Measurements from ENCODE around the gene CAPZA2.

The CAPZA2 gene

DNA sequence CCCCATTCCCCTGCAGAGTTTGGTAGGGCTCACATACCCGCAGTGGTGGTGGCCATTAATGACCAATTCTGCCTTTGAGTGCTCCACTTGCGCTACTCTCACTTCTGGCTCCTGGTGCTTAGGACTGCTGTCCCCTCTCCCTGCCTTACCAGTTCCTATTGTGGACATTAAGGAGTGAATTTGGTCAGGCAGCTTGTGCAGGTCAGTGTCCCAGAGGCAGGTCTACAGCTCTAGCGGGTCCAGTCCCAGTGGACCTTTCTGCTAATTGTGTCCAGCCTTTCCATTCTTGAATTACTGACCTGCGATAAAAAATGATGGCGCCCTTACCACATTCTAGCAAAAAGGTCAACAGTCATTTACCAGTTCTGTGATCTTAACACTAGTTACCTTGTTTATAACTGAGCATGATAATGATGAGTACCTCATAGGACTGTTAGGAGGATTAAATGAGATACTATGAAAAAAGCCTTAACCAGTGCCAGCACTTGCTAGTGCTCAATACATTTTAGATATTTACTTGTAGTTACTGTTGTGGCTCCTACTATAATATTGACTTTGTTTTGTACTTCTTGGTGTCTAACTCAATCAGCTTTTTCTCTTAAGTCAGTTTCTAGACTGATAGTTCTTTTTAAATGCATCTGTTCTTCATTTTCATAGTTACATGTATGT, 105.0 kb downstream of the CAPZA2 start:
- no peak for DNase-seq (ENCODE audit: low spot score)
- Histone ChIP-seq H2AK5ac (ENCODE audit: low read depth, low read length) (no peak overlapping the region), H3K4ac (ENCODE audit: low read length) (no peak overlapping the region), H3K4me1 (ENCODE audit: control insufficient read depth in 2 of 2, insufficient read depth in 1 of 2, low read depth in 1 of 2, low read length in 2 of 2) (peaks cover 1 to 5% of the 10 kb centered on the region in 2 donors), H3K36me3 (replicated peaks in 1 of 2; ENCODE audit: control insufficient read depth in 2 of 2, insufficient read depth in 2 of 2, low read length in 2 of 2) (no peaks in the 10 kb centered on the region), H3K18ac (ENCODE audit: low read length) (no peak overlapping the region), H3K4me2 (ENCODE audit: insufficient read depth, low read length, poor library complexity, severe bottlenecking) (no peak overlapping the region), H3K14ac (ENCODE audit: low read length) (no peak overlapping the region), H4K8ac (ENCODE audit: low read depth, low read length) (no peak overlapping the region), H2BK12ac (ENCODE audit: low read length) (no peak overlapping the region), H3K4me3 (ENCODE audit: low read length in 2 of 2) (no peak overlapping the region), H3K9me3 (replicated peaks in 1 of 2; ENCODE audit: control insufficient read depth in 2 of 2, insufficient read depth in 1 of 2, low read depth in 1 of 2, low read length in 2 of 2) (no peaks in the 10 kb centered on the region), H3K23ac (ENCODE audit: low read depth, low read length, poor library complexity) (no peak overlapping the region), H3K27ac (replicated peaks; ENCODE audit: low read length) (no peak overlapping the region), H3K79me1 (ENCODE audit: low read depth, low read length) (no peaks in the 10 kb centered on the region), H2BK15ac (ENCODE audit: low read length) (no peak overlapping the region), H2BK120ac (ENCODE audit: low read depth, low read length) (no peak overlapping the region), H2BK5ac (ENCODE audit: low read length) (no peak overlapping the region), H3K9ac (ENCODE audit: low read depth, low read length, poor library complexity) (no peak overlapping the region), H3K27me3 (ENCODE audit: control insufficient read depth in 3 of 3, insufficient read depth in 3 of 3, low read depth in 1 of 3, low read length in 3 of 3) (no peaks in the 10 kb centered on the region), H2AFZ (ENCODE audit: low read length) (no peak overlapping the region), H4K91ac (ENCODE audit: low read depth, low read length, poor library complexity) (no peak overlapping the region)
- no CpG with 5 or more reads among the region's 5 CpGs for WGBS, 2 donors (ENCODE audit: extremely low coverage in 2 of 2, insufficient read length in 2 of 2, insufficient replicate concordance in 1 of 2)

DNA sequence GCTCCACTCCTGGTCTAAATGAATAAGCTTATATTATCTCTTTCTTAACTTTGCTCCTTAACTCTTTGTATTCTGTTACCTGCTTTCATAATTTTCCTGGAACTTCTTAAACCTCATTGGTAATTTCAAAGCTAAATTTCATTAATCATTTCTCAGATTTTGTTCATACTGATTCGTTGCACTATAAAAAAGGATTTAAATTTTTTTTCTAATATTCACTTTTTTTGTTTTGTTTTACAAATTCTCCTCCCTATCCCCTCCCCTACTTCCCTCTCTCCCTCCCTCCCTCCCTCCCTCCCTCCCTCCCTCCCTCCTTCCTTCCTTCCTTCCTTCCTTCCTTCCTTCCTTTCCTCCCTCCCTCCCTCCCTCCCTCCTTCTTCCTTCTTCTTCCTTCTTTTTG, 105.6 kb downstream of the CAPZA2 start:
- WGBS, 2 donors (ENCODE audit: extremely low coverage in 2 of 2, insufficient read length in 2 of 2, insufficient replicate concordance in 1 of 2): no CpG with 5 or more reads among the region's 1 CpG
- Histone ChIP-seq H3K4me1 (ENCODE audit: control insufficient read depth in 2 of 2, insufficient read depth in 1 of 2, low read depth in 1 of 2, low read length in 2 of 2) (peaks cover 1 to 5% of the 10 kb centered on the region in 2 donors), H2AK5ac (ENCODE audit: low read depth, low read length) (no peak overlapping the region), H3K4me2 (ENCODE audit: insufficient read depth, low read length, poor library complexity, severe bottlenecking) (no peak overlapping the region), H3K36me3 (replicated peaks in 1 of 2; ENCODE audit: control insufficient read depth in 2 of 2, insufficient read depth in 2 of 2, low read length in 2 of 2) (no peaks in the 10 kb centered on the region), H4K8ac (ENCODE audit: low read depth, low read length) (no peak overlapping the region), H3K79me1 (ENCODE audit: low read depth, low read length) (peaks cover 3% of the 10 kb centered on the region), H4K91ac (ENCODE audit: low read depth, low read length, poor library complexity) (no peak overlapping the region), H3K9ac (ENCODE audit: low read depth, low read length, poor library complexity) (no peak overlapping the region), H3K14ac (ENCODE audit: low read length) (no peak overlapping the region), H3K27me3 (ENCODE audit: control insufficient read depth in 3 of 3, insufficient read depth in 3 of 3, low read depth in 1 of 3, low read length in 3 of 3) (no peaks in the 10 kb centered on the region), H3K9me3 (replicated peaks in 1 of 2; ENCODE audit: control insufficient read depth in 2 of 2, insufficient read depth in 1 of 2, low read depth in 1 of 2, low read length in 2 of 2) (no peaks in the 10 kb centered on the region), H3K18ac (ENCODE audit: low read length) (no peak overlapping the region), H2AFZ (ENCODE audit: low read length) (no peak overlapping the region), H2BK12ac (ENCODE audit: low read length) (no peak overlapping the region), H2BK120ac (ENCODE audit: low read depth, low read length) (no peak overlapping the region), H2BK5ac (ENCODE audit: low read length) (no peak overlapping the region), H3K4me3 (ENCODE audit: low read length in 2 of 2) (no peak overlapping the region), H3K4ac (ENCODE audit: low read length) (no peak overlapping the region), H2BK15ac (ENCODE audit: low read length) (no peak overlapping the region), H3K27ac (replicated peaks; ENCODE audit: low read length) (no peak overlapping the region), H3K23ac (ENCODE audit: low read depth, low read length, poor library complexity) (no peak overlapping the region)
- DNase-seq (ENCODE audit: low spot score): no peak

- Histone ChIP-seq H3K23ac (ENCODE audit: low read depth, low read length, poor library complexity) (no peak overlapping the region), H3K9me3 (replicated peaks in 1 of 2; ENCODE audit: control insufficient read depth in 2 of 2, insufficient read depth in 1 of 2, low read depth in 1 of 2, low read length in 2 of 2) (peaks cover 0 to 3% of the 10 kb centered on the region in 2 donors), H4K8ac (ENCODE audit: low read depth, low read length) (no peak overlapping the region), H3K79me1 (ENCODE audit: low read depth, low read length) (peaks cover 3% of the 10 kb centered on the region), H3K4ac (ENCODE audit: low read length) (no peak overlapping the region), H3K36me3 (replicated peaks in 1 of 2; ENCODE audit: control insufficient read depth in 2 of 2, insufficient read depth in 2 of 2, low read length in 2 of 2) (no peaks in the 10 kb centered on the region), H2BK15ac (ENCODE audit: low read length) (no peak overlapping the region), H2BK5ac (ENCODE audit: low read length) (no peak overlapping the region), H3K4me2 (ENCODE audit: insufficient read depth, low read length, poor library complexity, severe bottlenecking) (no peak overlapping the region), H3K9ac (ENCODE audit: low read depth, low read length, poor library complexity) (no peak overlapping the region), H2BK12ac (ENCODE audit: low read length) (no peak overlapping the region), H3K18ac (ENCODE audit: low read length) (no peak overlapping the region), H3K27me3 (ENCODE audit: control insufficient read depth in 3 of 3, insufficient read depth in 3 of 3, low read depth in 1 of 3, low read length in 3 of 3) (no peaks in the 10 kb centered on the region), H3K27ac (replicated peaks; ENCODE audit: low read length) (no peak overlapping the region), H3K4me1 (ENCODE audit: control insufficient read depth in 2 of 2, insufficient read depth in 1 of 2, low read depth in 1 of 2, low read length in 2 of 2) (peaks cover 1 to 5% of the 10 kb centered on the region in 2 donors), H2AK5ac (ENCODE audit: low read depth, low read length) (no peak overlapping the region), H3K14ac (ENCODE audit: low read length) (no peak overlapping the region), H3K4me3 (ENCODE audit: low read length in 2 of 2) (no peak overlapping the region), H4K91ac (ENCODE audit: low read depth, low read length, poor library complexity) (no peak overlapping the region), H2AFZ (ENCODE audit: low read length) (no peak overlapping the region), H2BK120ac (ENCODE audit: low read depth, low read length) (no peak overlapping the region)
- DNase-seq (ENCODE audit: low spot score): no peak
These were observed 106.2 kb downstream of the CAPZA2 start for GRCh38 chr7:116968631-116969030.

DNA sequence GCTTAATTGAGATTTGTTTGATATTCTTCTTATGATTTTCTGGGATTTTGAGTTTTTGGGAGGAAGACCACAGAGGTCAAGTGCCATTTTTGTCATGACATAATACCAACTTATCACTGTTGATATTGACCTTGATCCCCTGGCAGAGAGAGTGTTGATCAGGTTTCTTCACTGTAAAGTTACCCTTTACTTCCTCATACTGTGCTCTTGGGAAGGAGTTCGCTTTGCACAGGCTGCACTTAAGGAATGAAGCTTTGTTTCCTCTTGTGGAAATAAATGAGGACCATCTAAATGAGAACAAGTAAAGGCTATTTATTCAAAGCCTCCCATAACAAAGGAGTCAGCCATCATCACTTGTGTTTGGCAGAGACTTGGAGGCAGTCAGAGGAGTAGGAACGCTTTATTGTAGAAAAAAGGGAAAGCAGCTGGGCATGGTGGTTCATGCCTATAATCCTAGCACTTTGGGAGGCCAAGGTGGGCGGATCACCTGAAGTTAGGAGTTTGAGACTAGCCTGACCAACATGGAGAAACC, 107.0 kb downstream of the CAPZA2 start:
- no peak overlapping the region for H2AK5ac ChIP-seq (ENCODE audit: low read depth, low read length)
- H2BK15ac ChIP-seq (ENCODE audit: low read length): no peak overlapping the region
- H3K23ac ChIP-seq (ENCODE audit: low read depth, low read length, poor library complexity): no peak overlapping the region
- DNase-seq (ENCODE audit: low spot score): no peak
- no peaks in the 10 kb centered on the region for H3K27me3 ChIP-seq (ENCODE audit: control insufficient read depth in 3 of 3, insufficient read depth in 3 of 3, low read depth in 1 of 3, low read length in 3 of 3)
- H3K18ac ChIP-seq (ENCODE audit: low read length): no peak overlapping the region
- no peak overlapping the region for H3K14ac ChIP-seq (ENCODE audit: low read length)
- no peaks in the 10 kb centered on the region for H3K36me3 ChIP-seq (replicated peaks in 1 of 2; ENCODE audit: control insufficient read depth in 2 of 2, insufficient read depth in 2 of 2, low read length in 2 of 2)
- H3K4me2 ChIP-seq (ENCODE audit: insufficient read depth, low read length, poor library complexity, severe bottlenecking): no peak overlapping the region
- H3K79me1 ChIP-seq (ENCODE audit: low read depth, low read length): peaks cover 3% of the 10 kb centered on the region
- no peak overlapping the region for H2BK5ac ChIP-seq (ENCODE audit: low read length)
- no peak overlapping the region for H2BK12ac ChIP-seq (ENCODE audit: low read length)
- H3K27ac ChIP-seq (replicated peaks; ENCODE audit: low read length): no peak overlapping the region
- H3K9me3 ChIP-seq (replicated peaks in 1 of 2; ENCODE audit: control insufficient read depth in 2 of 2, insufficient read depth in 1 of 2, low read depth in 1 of 2, low read length in 2 of 2): peaks cover 0 to 3% of the 10 kb centered on the region in 2 donors
- H3K9ac ChIP-seq (ENCODE audit: low read depth, low read length, poor library complexity): no peak overlapping the region
- no peak overlapping the region for H3K4me3 ChIP-seq (ENCODE audit: low read length in 2 of 2)
- H2AFZ ChIP-seq (ENCODE audit: low read length): no peak overlapping the region
- H3K4me1 ChIP-seq (ENCODE audit: control insufficient read depth in 2 of 2, insufficient read depth in 1 of 2, low read depth in 1 of 2, low read length in 2 of 2): peaks cover 1 to 5% of the 10 kb centered on the region in 2 donors
- H4K8ac ChIP-seq (ENCODE audit: low read depth, low read length): no peak overlapping the region
- H3K4ac ChIP-seq (ENCODE audit: low read length): no peak overlapping the region
- no CpG with 5 or more reads among the region's 3 CpGs for WGBS, 2 donors (ENCODE audit: extremely low coverage in 2 of 2, insufficient read length in 2 of 2, insufficient replicate concordance in 1 of 2)
- no peak overlapping the region for H2BK120ac ChIP-seq (ENCODE audit: low read depth, low read length)
- H4K91ac ChIP-seq (ENCODE audit: low read depth, low read length, poor library complexity): no peak overlapping the region
